Gastrocnemius medialis (tissue), 4 donors: ENCODE measurements around the gene RPS6KL1.

ENCODE experiments used
- CTCF ChIP-seq, 5 experiments: fragments of 450-650 bp in 3 of 5; fragments of 200-600 bp in 2 of 5; sonication (generic) in 2 of 5; IDR thresholded peaks in 4 of 5; conservative IDR thresholded peaks in 1 of 5; 1 replicate in 4 of 5; 2 replicates in 1 of 5; pipeline ENCODE4 v1.5.1; 2016 to 2019; ENCODE audit warnings: antibody characterized with exemption in 5 of 5, mild to moderate bottlenecking in 3 of 5, moderate library complexity in 3 of 5
- POLR2A ChIP-seq, 2 donors: fragments of 450-650 bp; IDR thresholded peaks; one replicate each; pipeline ENCODE4 v1.6.1; 2017; ENCODE audit warnings: antibody characterized with exemption in 2 of 2, mild to moderate bottlenecking in 2 of 2, moderate library complexity in 2 of 2

- TF ChIP-seq CTCF (IDR thresholded peaks at IDR 0.05 in 4 of 5, conservative IDR thresholded peaks at IDR 0.05 in 1 of 5) (no peak), POLR2A (IDR thresholded peaks at IDR 0.05) (no peak)
Measured at GRCh38 chr14:74963705-74964271, 40.7 kb upstream of the RPS6KL1 start.
